K562 (cell line): Measurements from ENCODE around the gene CZIB. TPM values are rescaled to one million over a fixed set of nuclear protein-coding genes. Genes with fewer than 3 reads are reported as not detected.

Experiments
- ATF7 ChIP-seq: fragments of 450-650 bp; IDR thresholded peaks from 2 replicates; pipeline ENCODE4 v1.7.1; 2014; ENCODE audit warnings: mild to moderate bottlenecking, moderate library complexity
- CAMTA2 ChIP-seq: fragments of 250-450 bp; sonication (Bioruptor Pico); conservative IDR thresholded peaks from 2 replicates; pipeline ENCODE4 v1.5.1; 2022
- CLOCK ChIP-seq: fragments of 250-450 bp; sonication (Bioruptor Pico); IDR thresholded peaks from 2 replicates; pipeline ENCODE4 v1.4.0; 2020; ENCODE audit warnings: mild to moderate bottlenecking, moderate library complexity, borderline replicate concordance
- JUNB ChIP-seq: fragments of 450-650 bp; formaldehyde crosslinking; conservative IDR thresholded peaks from 2 replicates; pipeline ENCODE4 v1.4.0; 2020; ENCODE audit warnings: mild to moderate bottlenecking
- KAT2B ChIP-seq: IDR thresholded peaks from one replicate; pipeline ENCODE4 v1.6.1; 2012; ENCODE audit warnings: low read depth, mild to moderate bottlenecking, control low read depth, inconsistent platforms, low read length, moderate library complexity
- PCBP2 ChIP-seq: fragments of 200-400 bp; formaldehyde crosslinking; IDR thresholded peaks from 2 replicates; pipeline ENCODE4 v1.6.1; 2018; ENCODE audit warnings: low read length, low read depth, mild to moderate bottlenecking, moderate library complexity; ENCODE audit not compliant: poor library complexity, severe bottlenecking
- PTRF ChIP-seq: fragments of 450-650 bp; IDR thresholded peaks from 2 replicates; pipeline ENCODE4 v1.6.1; 2016; ENCODE audit warnings: mild to moderate bottlenecking, missing genetic modification characterization, missing compliant biosample characterization
- SIN3B ChIP-seq: fragments of 450-650 bp; IDR thresholded peaks from 2 replicates; pipeline ENCODE4 v1.6.1; 2017; ENCODE audit warnings: low read depth, mild to moderate bottlenecking, moderate library complexity
- STAT5B ChIP-seq: fragments of 250-450 bp; sonication (Bioruptor Pico); IDR thresholded peaks from 2 replicates; pipeline ENCODE4 v1.8.0; 2021; ENCODE audit warnings: mild to moderate bottlenecking, inconsistent platforms
- TAF9B ChIP-seq: fragments of 450-650 bp; IDR thresholded peaks from 2 replicates; pipeline ENCODE4 v1.6.1; 2018; ENCODE audit warnings: mild to moderate bottlenecking; ENCODE audit not compliant: partially characterized antibody
- U2AF2 ChIP-seq: fragments of 200-400 bp; formaldehyde crosslinking; optimal IDR thresholded peaks from 2 replicates; pipeline ENCODE3; 2017; ENCODE audit warnings: low read depth, mild to moderate bottlenecking, low read length
- ZBTB43 ChIP-seq: sonication (generic); formaldehyde crosslinking; IDR thresholded peaks from 2 replicates; pipeline ENCODE4 v1.8.0; 2023; ENCODE audit warnings: mild to moderate bottlenecking, missing genetic modification reagents
- ZKSCAN3 ChIP-seq: fragments of 250-450 bp; sonication (Bioruptor Pico); IDR thresholded peaks from 2 replicates; pipeline ENCODE4 v1.4.0; 2020
- ZNF197 ChIP-seq: fragments of 200-800 bp; sonication (Bioruptor generic); IDR thresholded peaks from 2 replicates; pipeline ENCODE4 v1.6.1; 2016; ENCODE audit warnings: low read depth, missing genetic modification characterization, missing compliant biosample characterization
- ZNF354B ChIP-seq: fragments of 250-450 bp; sonication (Bioruptor Pico); IDR thresholded peaks from 2 replicates; pipeline ENCODE4 v1.4.0; 2020
- ZNF449 ChIP-seq: fragments of 250-450 bp; sonication (Bioruptor Pico); IDR thresholded peaks from 2 replicates; pipeline ENCODE4 v1.8.0; 2022; ENCODE audit warnings: moderate library complexity, mild to moderate bottlenecking, inconsistent platforms
- ZNF561 ChIP-seq: fragments of 450-650 bp; formaldehyde crosslinking; conservative IDR thresholded peaks from 2 replicates; pipeline ENCODE4 v1.4.0; 2020; ENCODE audit warnings: mild to moderate bottlenecking, moderate library complexity
- polyA plus RNA-seq, 8 experiments: library from polyadenylated mRNA; depleted of rRNA in 4 of 8; stranded (reverse) in 5 of 8; unstranded in 3 of 8; fragments of >200 nt; fragmentation: Nextera tagmentation in 2 of 8; fragmentation: Illumina TruSeq in 1 of 8; extraction: Ambion mirVana in 2 of 8; extraction: Trizol in 1 of 8; gene quantifications; 2 replicates each; pipeline versions ENCODE4 v1.2.1 to v1.2.3, GENCODE V29; 2011 to 2014; ENCODE audit warnings: inconsistent platforms in 1 of 8, missing spikeins in 1 of 8
- total RNA-seq, 7 experiments: library from RNA; depleted of rRNA in 6 of 7; stranded (reverse); fragments of >200 nt in 6 of 7; fragmentation: Illumina TruSeq in 2 of 7; extraction: Trizol in 2 of 7; gene quantifications; 2 replicates each; pipeline versions ENCODE4 v1.2.1 to v1.2.3, GENCODE V29; 2011 to 2021; ENCODE audit warnings: low replicate concordance in 1 of 7
- TF ChIP-seq, protein P1 (sequence below): sonication (generic); formaldehyde crosslinking; IDR thresholded peaks from 2 replicates; pipeline ENCODE4 v1.8.0; 2022; ENCODE audit warnings: mild to moderate bottlenecking, missing genetic modification reagents, borderline replicate concordance
- TF ChIP-seq, protein P2 (sequence below): fragments of 450-650 bp; IDR thresholded peaks from 2 replicates; pipeline ENCODE4 v1.7.0; 2016; ENCODE audit warnings: borderline replicate concordance

CZIB gene
- total and polyA plus RNA-seq, 9 of the 15 experiments (the other 6 are each of a cell fraction or from before 2014, with no cell fraction given) = 52.6 to 111 (median 80.0) TPM

DNA sequence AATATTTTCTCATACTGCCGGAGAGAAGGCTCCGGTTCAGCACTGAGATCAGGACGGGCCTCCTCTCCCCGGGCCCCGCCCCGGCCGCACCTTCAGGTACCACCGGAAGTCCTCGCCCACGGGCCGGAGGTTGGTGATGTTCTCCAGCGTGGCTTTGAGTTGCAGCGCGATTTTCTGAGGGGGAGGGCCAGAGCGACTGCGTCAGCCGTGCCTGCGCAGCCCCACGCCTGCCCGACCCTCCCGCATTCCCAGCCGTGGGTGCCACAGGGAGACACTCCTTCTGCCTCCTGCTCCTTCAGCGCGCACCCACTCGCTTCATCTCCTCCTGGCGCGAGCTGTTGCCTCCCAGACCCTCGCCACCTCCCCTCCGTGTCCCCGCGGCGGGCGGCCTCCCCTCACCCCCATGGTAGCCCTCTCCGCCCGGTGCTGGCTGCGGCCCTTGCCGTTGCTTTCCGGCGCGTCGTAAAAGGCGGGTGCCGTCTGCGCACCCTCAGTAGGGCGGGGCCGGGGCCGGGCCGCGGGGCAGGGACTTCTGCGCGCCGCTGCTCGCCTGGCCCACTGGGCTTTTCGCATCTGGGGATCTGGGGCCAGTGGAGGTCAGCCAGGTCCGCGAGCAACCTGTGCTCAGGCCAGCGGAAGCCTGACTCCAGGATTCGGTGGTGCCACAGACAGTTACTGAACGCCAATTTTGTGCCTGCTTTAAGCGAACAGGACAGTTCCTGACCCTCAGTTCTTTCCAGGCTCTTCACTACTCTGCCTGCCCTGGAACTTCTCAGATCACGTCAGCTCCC, at the start of gene CZIB (continued):
- TF ChIP-seq, protein P1, sequence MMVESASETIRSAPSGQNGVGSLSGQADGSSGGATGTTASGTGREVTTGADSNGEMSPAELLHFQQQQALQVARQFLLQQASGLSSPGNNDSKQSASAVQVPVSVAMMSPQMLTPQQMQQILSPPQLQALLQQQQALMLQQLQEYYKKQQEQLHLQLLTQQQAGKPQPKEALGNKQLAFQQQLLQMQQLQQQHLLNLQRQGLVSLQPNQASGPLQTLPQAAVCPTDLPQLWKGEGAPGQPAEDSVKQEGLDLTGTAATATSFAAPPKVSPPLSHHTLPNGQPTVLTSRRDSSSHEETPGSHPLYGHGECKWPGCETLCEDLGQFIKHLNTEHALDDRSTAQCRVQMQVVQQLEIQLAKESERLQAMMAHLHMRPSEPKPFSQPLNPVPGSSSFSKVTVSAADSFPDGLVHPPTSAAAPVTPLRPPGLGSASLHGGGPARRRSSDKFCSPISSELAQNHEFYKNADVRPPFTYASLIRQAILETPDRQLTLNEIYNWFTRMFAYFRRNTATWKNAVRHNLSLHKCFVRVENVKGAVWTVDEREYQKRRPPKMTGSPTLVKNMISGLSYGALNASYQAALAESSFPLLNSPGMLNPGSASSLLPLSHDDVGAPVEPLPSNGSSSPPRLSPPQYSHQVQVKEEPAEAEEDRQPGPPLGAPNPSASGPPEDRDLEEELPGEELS (CRISPR knock-in tag) = no peak
- TF ChIP-seq JUNB (CRISPR knock-in tag) (no peak), PTRF (no peak), ZNF561 (CRISPR knock-in tag) (no peak), STAT5B (CRISPR knock-in tag) (no peak), ZBTB43 (CRISPR knock-in tag) (no peak), U2AF2 (no peak), ATF7 (peak; percentile 90), ZNF197 (CRISPR knock-in tag) (no peak), ZNF354B (no peak), CLOCK (no peak), ZKSCAN3 (CRISPR knock-in tag) (no peak), SIN3B (peak; percentile 77; the same call in 1 of the 2 replicates), PCBP2 (no peak), KAT2B (no peak), CAMTA2 (CRISPR knock-in tag) (no peak), ZNF449 (no peak), TAF9B (peak; percentile 94)
- TF ChIP-seq, protein P2, sequence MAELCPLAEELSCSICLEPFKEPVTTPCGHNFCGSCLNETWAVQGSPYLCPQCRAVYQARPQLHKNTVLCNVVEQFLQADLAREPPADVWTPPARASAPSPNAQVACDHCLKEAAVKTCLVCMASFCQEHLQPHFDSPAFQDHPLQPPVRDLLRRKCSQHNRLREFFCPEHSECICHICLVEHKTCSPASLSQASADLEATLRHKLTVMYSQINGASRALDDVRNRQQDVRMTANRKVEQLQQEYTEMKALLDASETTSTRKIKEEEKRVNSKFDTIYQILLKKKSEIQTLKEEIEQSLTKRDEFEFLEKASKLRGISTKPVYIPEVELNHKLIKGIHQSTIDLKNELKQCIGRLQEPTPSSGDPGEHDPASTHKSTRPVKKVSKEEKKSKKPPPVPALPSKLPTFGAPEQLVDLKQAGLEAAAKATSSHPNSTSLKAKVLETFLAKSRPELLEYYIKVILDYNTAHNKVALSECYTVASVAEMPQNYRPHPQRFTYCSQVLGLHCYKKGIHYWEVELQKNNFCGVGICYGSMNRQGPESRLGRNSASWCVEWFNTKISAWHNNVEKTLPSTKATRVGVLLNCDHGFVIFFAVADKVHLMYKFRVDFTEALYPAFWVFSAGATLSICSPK = no peak
